SK-N-SH (cell line): ENCODE measurements around the gene CNTROB. TPM values are rescaled to one million over a fixed set of nuclear protein-coding genes. Genes with fewer than 3 reads are reported as not detected.

Experiments
- CTCF ChIA-PET: fragments of 300-600, 350-600 bp; formaldehyde crosslinking; extraction: SDS; loops from one replicate; lab custom pipeline; 2021; lab: Yijun Ruan, JAX
- POLR2A ChIA-PET: fragments of 350-600 bp; sonication (Branson Sonifier 250); formaldehyde crosslinking; extraction: SDS; loops from one replicate; lab custom pipeline; 2020; ENCODE audit warnings: antibody characterized with exemption, inconsistent platforms; lab: Yijun Ruan, JAX
- DNase-seq: peaks from one replicate; pipeline ENCODE4 v3.0.0; 2012
- H2AFZ ChIP-seq: fragments of 200-600 bp; sonication (generic); 2 replicates; pipeline ENCODE4 v1.8.1; 2016; ENCODE audit warnings: antibody characterized with exemption, mild to moderate bottlenecking, low read depth
- H3F3A ChIP-seq: fragments of 200-600 bp; sonication (generic); replicated peaks from 2 replicates; pipeline ENCODE3; 2016; ENCODE audit warnings: antibody characterized with exemption, mild to moderate bottlenecking; ENCODE audit not compliant: insufficient read depth
- H3K27ac ChIP-seq, 2 experiments: fragments of 200-500 bp in 1 of 2; fragments of 200-600 bp in 1 of 2; sonication (Bioruptor generic) in 1 of 2; sonication (generic), shearing (Covaris generic) in 1 of 2; 2 replicates each; pipeline versions ENCODE4 v1.5.1 to v1.6.1; 2014 to 2016; ENCODE audit warnings: low read depth in 2 of 2, inconsistent platforms in 1 of 2, low read length in 1 of 2, mild to moderate bottlenecking in 1 of 2, mixed read lengths in 1 of 2
- H3K27me3 ChIP-seq: fragments of 200-600 bp; sonication (generic), shearing (Covaris generic); 2 replicates; pipeline ENCODE4 v1.6.1; 2016; ENCODE audit warnings: mixed run types; ENCODE audit not compliant: insufficient read depth
- H3K36me3 ChIP-seq, 2 experiments: fragments of 200-500 bp in 1 of 2; fragments of 200-600 bp in 1 of 2; sonication (Bioruptor generic) in 1 of 2; sonication (generic) in 1 of 2; replicated peaks in 1 of 2; 2 replicates each; pipeline versions ENCODE3 to v1.5.1; 2014 to 2016; ENCODE audit warnings: low read length in 1 of 2, mild to moderate bottlenecking in 1 of 2; ENCODE audit not compliant: insufficient read depth in 2 of 2, control insufficient read depth in 1 of 2
- H3K4me1 ChIP-seq, 2 experiments: fragments of 200-500 bp in 1 of 2; fragments of 200-600 bp in 1 of 2; sonication (Bioruptor generic) in 1 of 2; sonication (generic), shearing (Covaris generic) in 1 of 2; 2 replicates each; pipeline versions ENCODE4 v1.5.1 to v1.6.1; 2014 to 2016; ENCODE audit warnings: low read depth in 1 of 2, low read length in 1 of 2, mixed run types in 1 of 2; ENCODE audit not compliant: insufficient read depth in 2 of 2, control insufficient read depth in 1 of 2
- H3K4me2 ChIP-seq: fragments of 200-600 bp; sonication (generic), shearing (Covaris generic); 2 replicates; pipeline ENCODE4 v1.6.1; 2017; ENCODE audit warnings: mixed run types
- H3K4me3 ChIP-seq, 2 experiments: fragments of 200-500 bp in 1 of 2; fragments of 200-600 bp in 1 of 2; sonication (Bioruptor generic) in 1 of 2; sonication (generic), shearing (Covaris generic) in 1 of 2; 2 replicates each; pipeline versions ENCODE4 v1.5.1 to v1.8.1; 2014 to 2016; ENCODE audit warnings: low read depth in 2 of 2, inconsistent platforms in 1 of 2, low read length in 1 of 2, mild to moderate bottlenecking in 1 of 2, mixed read lengths in 1 of 2, moderate library complexity in 1 of 2
- H3K79me2 ChIP-seq: fragments of 200-600 bp; sonication (generic); 2 replicates; pipeline ENCODE4 v1.8.1; 2017; ENCODE audit warnings: mild to moderate bottlenecking; ENCODE audit not compliant: insufficient read depth
- H3K9ac ChIP-seq: fragments of 200-600 bp; sonication (generic); 2 replicates; pipeline ENCODE4 v1.6.1; 2017; ENCODE audit warnings: mixed run types
- H3K9me2 ChIP-seq: fragments of 200-600 bp; sonication (generic); 2 replicates; pipeline ENCODE4 v1.6.1; 2017; ENCODE audit warnings: mixed run types
- H3K9me3 ChIP-seq: fragments of 200-600 bp; sonication (generic); 2 replicates; pipeline ENCODE4 v1.6.1; 2017; ENCODE audit warnings: mixed run types, mild to moderate bottlenecking, moderate library complexity
- H4K20me1 ChIP-seq: fragments of 200-600 bp; sonication (generic); 2 replicates; pipeline ENCODE4 v1.6.1; 2017; ENCODE audit warnings: mild to moderate bottlenecking, mixed run types; ENCODE audit not compliant: insufficient read depth
- FOXJ3 ChIP-seq: sonication (generic); formaldehyde crosslinking; IDR thresholded peaks from 2 replicates; pipeline ENCODE4 v1.5.1; 2020; ENCODE audit warnings: mild to moderate bottlenecking, missing genetic modification reagents
- FOXM1 ChIP-seq: IDR thresholded peaks from 2 replicates; pipeline ENCODE4 v1.4.0; 2012; ENCODE audit warnings: low read depth, mild to moderate bottlenecking
- GATA2 ChIP-seq: sonication (generic); formaldehyde crosslinking; IDR thresholded peaks from 2 replicates; pipeline ENCODE4 v1.5.0; 2020; ENCODE audit warnings: mild to moderate bottlenecking, missing genetic modification reagents
- MEF2A ChIP-seq: IDR thresholded peaks from 2 replicates; pipeline ENCODE4 v1.4.0; 2012; ENCODE audit warnings: low read depth, borderline replicate concordance
- MXI1 ChIP-seq: IDR thresholded peaks from 2 replicates; pipeline ENCODE4 v1.6.1; 2012; ENCODE audit warnings: mild to moderate bottlenecking, low read depth, low read length, improper control_type of control experiment
- POLR2AphosphoS5 ChIP-seq: IDR thresholded peaks from 2 replicates; pipeline ENCODE4 v1.6.1; 2012; ENCODE audit warnings: low read depth, low read length
- RCOR1 ChIP-seq: fragments of 150-350 bp; IDR thresholded peaks from 2 replicates; pipeline ENCODE4 v1.6.1; 2017; ENCODE audit warnings: antibody characterized with exemption, low read length
- SMC3 ChIP-seq: IDR thresholded peaks from 2 replicates; pipeline ENCODE4 v1.6.1; 2012; ENCODE audit warnings: low read depth, low read length, improper control_type of control experiment
- TAF1 ChIP-seq: IDR thresholded peaks from 2 replicates; pipeline ENCODE4 v1.6.1; 2012; ENCODE audit warnings: low read depth, mild to moderate bottlenecking, low read length, moderate library complexity, borderline replicate concordance
- polyA plus RNA-seq, 3 experiments: library from polyadenylated mRNA; depleted of rRNA; stranded (reverse); fragments of >200 nt; gene quantifications; 2 replicates each; pipeline ENCODE4 v1.2.3, GENCODE V29; 2012
- TF ChIP-seq, protein P1 (sequence below): IDR thresholded peaks from 2 replicates; pipeline ENCODE4 v1.4.0; 2012; ENCODE audit warnings: low read depth, borderline replicate concordance
- TF ChIP-seq, protein P2 (sequence below): IDR thresholded peaks from 2 replicates; pipeline ENCODE4 v1.6.1; 2012; ENCODE audit warnings: mild to moderate bottlenecking, low read depth, low read length, moderate library complexity
- TF ChIP-seq, protein P3 (sequence below): IDR thresholded peaks from 2 replicates; pipeline ENCODE4 v1.4.0; 2012; ENCODE audit warnings: low read depth, borderline replicate concordance

The CNTROB gene
- polyA plus RNA-seq, 1 of the 3 experiments (the other 2 are of a cell fraction) = 26.3 TPM

DNA sequence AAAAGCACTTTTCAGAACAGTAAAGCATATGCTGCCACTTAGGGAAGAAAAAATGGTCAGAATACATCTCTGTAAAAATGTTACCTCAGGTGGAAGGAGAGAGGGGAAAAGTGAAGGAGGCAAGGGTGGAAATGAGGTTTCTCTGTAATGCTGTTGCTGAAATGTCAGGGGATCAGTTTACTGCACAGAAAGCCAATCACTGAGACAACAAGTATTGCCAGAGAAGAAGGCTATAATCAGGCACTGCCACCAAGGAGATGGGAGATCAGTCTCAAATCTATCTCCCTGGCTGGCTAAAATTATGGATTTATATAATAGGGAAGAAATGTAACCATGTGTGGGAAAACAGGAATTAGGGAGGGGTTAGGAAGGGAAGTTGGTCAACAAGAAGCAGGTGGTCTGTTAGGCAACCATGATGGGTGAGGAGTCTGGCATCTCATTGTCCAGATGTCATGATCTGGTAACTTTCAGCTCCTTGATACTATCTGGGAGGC, 42.7 kb downstream of the CNTROB start:
- ChIA-PET CTCF (interaction anchor here (1.0 to 8.0 kb wide), 3 partner anchors 8 to 35 kb away, joined by 3 to 47 read pairs (median 5); no protein-coding TSS in a partner anchor), POLR2A (no interaction called here)
- no peak overlapping the region for H3K9ac ChIP-seq
- TF ChIP-seq POLR2AphosphoS5 (no peak), FOXJ3 (CRISPR knock-in tag) (no peak), MXI1 (no peak), RCOR1 (no peak), MEF2A (no peak), GATA2 (CRISPR knock-in tag) (no peak), FOXM1 (no peak), TAF1 (no peak), SMC3 (no peak)
- TF ChIP-seq, protein P1, sequence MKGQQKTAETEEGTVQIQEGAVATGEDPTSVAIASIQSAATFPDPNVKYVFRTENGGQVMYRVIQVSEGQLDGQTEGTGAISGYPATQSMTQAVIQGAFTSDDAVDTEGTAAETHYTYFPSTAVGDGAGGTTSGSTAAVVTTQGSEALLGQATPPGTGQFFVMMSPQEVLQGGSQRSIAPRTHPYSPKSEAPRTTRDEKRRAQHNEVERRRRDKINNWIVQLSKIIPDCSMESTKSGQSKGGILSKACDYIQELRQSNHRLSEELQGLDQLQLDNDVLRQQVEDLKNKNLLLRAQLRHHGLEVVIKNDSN = no peak
- TF ChIP-seq, protein P2, sequence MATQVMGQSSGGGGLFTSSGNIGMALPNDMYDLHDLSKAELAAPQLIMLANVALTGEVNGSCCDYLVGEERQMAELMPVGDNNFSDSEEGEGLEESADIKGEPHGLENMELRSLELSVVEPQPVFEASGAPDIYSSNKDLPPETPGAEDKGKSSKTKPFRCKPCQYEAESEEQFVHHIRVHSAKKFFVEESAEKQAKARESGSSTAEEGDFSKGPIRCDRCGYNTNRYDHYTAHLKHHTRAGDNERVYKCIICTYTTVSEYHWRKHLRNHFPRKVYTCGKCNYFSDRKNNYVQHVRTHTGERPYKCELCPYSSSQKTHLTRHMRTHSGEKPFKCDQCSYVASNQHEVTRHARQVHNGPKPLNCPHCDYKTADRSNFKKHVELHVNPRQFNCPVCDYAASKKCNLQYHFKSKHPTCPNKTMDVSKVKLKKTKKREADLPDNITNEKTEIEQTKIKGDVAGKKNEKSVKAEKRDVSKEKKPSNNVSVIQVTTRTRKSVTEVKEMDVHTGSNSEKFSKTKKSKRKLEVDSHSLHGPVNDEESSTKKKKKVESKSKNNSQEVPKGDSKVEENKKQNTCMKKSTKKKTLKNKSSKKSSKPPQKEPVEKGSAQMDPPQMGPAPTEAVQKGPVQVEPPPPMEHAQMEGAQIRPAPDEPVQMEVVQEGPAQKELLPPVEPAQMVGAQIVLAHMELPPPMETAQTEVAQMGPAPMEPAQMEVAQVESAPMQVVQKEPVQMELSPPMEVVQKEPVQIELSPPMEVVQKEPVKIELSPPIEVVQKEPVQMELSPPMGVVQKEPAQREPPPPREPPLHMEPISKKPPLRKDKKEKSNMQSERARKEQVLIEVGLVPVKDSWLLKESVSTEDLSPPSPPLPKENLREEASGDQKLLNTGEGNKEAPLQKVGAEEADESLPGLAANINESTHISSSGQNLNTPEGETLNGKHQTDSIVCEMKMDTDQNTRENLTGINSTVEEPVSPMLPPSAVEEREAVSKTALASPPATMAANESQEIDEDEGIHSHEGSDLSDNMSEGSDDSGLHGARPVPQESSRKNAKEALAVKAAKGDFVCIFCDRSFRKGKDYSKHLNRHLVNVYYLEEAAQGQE = no peak
- TF ChIP-seq, protein P3, sequence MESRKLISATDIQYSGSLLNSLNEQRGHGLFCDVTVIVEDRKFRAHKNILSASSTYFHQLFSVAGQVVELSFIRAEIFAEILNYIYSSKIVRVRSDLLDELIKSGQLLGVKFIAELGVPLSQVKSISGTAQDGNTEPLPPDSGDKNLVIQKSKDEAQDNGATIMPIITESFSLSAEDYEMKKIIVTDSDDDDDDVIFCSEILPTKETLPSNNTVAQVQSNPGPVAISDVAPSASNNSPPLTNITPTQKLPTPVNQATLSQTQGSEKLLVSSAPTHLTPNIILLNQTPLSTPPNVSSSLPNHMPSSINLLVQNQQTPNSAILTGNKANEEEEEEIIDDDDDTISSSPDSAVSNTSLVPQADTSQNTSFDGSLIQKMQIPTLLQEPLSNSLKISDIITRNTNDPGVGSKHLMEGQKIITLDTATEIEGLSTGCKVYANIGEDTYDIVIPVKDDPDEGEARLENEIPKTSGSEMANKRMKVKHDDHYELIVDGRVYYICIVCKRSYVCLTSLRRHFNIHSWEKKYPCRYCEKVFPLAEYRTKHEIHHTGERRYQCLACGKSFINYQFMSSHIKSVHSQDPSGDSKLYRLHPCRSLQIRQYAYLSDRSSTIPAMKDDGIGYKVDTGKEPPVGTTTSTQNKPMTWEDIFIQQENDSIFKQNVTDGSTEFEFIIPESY = no peak
- TF ChIP-seq, all 33 proteins: peak for 0
- Histone ChIP-seq H3K4me3 (no peak overlapping the region), H3K4me1 (no peaks in the 10 kb centered on the region), H3F3A (no peaks in the 10 kb centered on the region), H3K9me2 (no peaks in the 10 kb centered on the region), H2AFZ (no peak overlapping the region), H3K9me3 (no peaks in the 10 kb centered on the region; the same call in 1 of the 2 replicates), H3K27ac (no peak overlapping the region), H3K36me3 (no peaks in the 10 kb centered on the region), H3K4me2 (no peak overlapping the region), H4K20me1 (no peaks in the 10 kb centered on the region), H3K27me3 (no peaks in the 10 kb centered on the region), H3K79me2 (no peaks in the 10 kb centered on the region)
- no peak for DNase-seq
